Measurements from ENCODE around the gene CTDP1.

- no peak for TF ChIP-seq CTCF (IDR thresholded peaks at IDR 0.05)
- TF ChIP-seq POLR2A (IDR thresholded peaks at IDR 0.05), result no peak
- no peak for TF ChIP-seq POLR2AphosphoS5 (IDR thresholded peaks at IDR 0.05; ENCODE audit: insufficient read depth in 1 of 2, low read depth in 1 of 2)
These were observed 13.3 kb downstream of the CTDP1 start for GRCh38 chr18:79692886-79693285.
